Large intestine (tissue), 3 donors: ENCODE results near the gene FCER2. TPM values are rescaled to one million over a fixed set of nuclear protein-coding genes. Genes with fewer than 3 reads are reported as not detected.
"Not testable (repeated sequence)": the region's sequence is repeated elsewhere in the genome, so short reads cannot be mapped to it uniquely, and the experiment has no call there.

Experiments used
- DNase-seq, 2 donors: peaks; one replicate each; pipeline versions ENCODE4 v3.0.0 to v3.0.0-alpha.2; 2013
- H3K27ac ChIP-seq: one replicate; pipeline ENCODE4 v1.5.1; 2013; ENCODE audit warnings: low read length
- H3K27me3 ChIP-seq: 2 replicates; pipeline ENCODE4 v1.6.1; 2013; ENCODE audit warnings: low read length; ENCODE audit not compliant: control insufficient read depth, insufficient read depth
- H3K36me3 ChIP-seq: 2 replicates; pipeline ENCODE4 v1.6.1; 2013; ENCODE audit warnings: low read length; ENCODE audit not compliant: control insufficient read depth, insufficient read depth
- H3K4me1 ChIP-seq: one replicate; pipeline ENCODE4 v1.6.1; 2013; ENCODE audit warnings: low read length; ENCODE audit not compliant: control insufficient read depth, insufficient read depth
- H3K4me3 ChIP-seq: one replicate; pipeline ENCODE4 v1.5.1; 2013; ENCODE audit warnings: low read length
- H3K9me3 ChIP-seq: one replicate; pipeline ENCODE4 v1.6.1; 2013; ENCODE audit warnings: mild to moderate bottlenecking, low read depth, low read length, moderate library complexity; ENCODE audit not compliant: control insufficient read depth
- WGBS: methylation state at CpG from one replicate; pipeline ENCODE4 v1.1.5; 2013; ENCODE audit warnings: low lambda C conversion rate; ENCODE audit not compliant: insufficient coverage; 5-methylcytosine and 5-hydroxymethylcytosine counted together
- polyA plus RNA-seq: library from polyadenylated mRNA; unstranded; fragments of 120-200 nt; gene quantifications from one replicate; pipeline ENCODE4 v1.2.1, GENCODE V29; 2013

The FCER2 gene
- polyA plus RNA-seq, 1 donor = 0.28 TPM

GRCh38 chr19:7646426-7646700 lies 55.6 kb downstream of the FCER2 start:
- no peak overlapping the region for H3K4me3 ChIP-seq
- no CpG with 5 or more reads among the region's 8 CpGs for WGBS
- no peak overlapping the region for H3K27ac ChIP-seq
- peaks cover 22% of the 10 kb centered on the region for H3K36me3 ChIP-seq
- H3K27me3 ChIP-seq = peaks cover 5% of the 10 kb centered on the region
- no peaks in the 10 kb centered on the region for H3K9me3 ChIP-seq
- H3K4me1 ChIP-seq = no peaks in the 10 kb centered on the region
- no peak for DNase-seq

GRCh38 chr19:7645656-7646425 lies 56.1 kb downstream of the FCER2 start:
- no peaks in the 10 kb centered on the region for H3K4me1 ChIP-seq
- 76% methylated on average over 7 of the region's 20 CpGs for WGBS
- peaks cover 23% of the 10 kb centered on the region for H3K36me3 ChIP-seq
- H3K4me3 ChIP-seq = no peak overlapping the region
- no peak for DNase-seq
- H3K9me3 ChIP-seq = no peaks in the 10 kb centered on the region
- H3K27ac ChIP-seq = no peak overlapping the region
- no peaks in the 10 kb centered on the region for H3K27me3 ChIP-seq

- WGBS = no CpG with 5 or more reads among the region's 14 CpGs
- Histone ChIP-seq H3K27me3 (no peaks in the 10 kb centered on the region), H3K27ac (no peak overlapping the region), H3K4me3 (no peak overlapping the region), H3K9me3 (no peaks in the 10 kb centered on the region), H3K36me3 (peaks cover 23% of the 10 kb centered on the region), H3K4me1 (no peaks in the 10 kb centered on the region)
- DNase-seq = no peak
Measured at GRCh38 chr19:7645163-7645562, 56.8 kb downstream of the FCER2 start.

GRCh38 chr19:7644550-7644877 lies 57.4 kb downstream of the FCER2 start:
- no CpG with 5 or more reads among the region's 20 CpGs for WGBS
- no peak overlapping the region for H3K4me3 ChIP-seq
- H3K27me3 ChIP-seq = no peaks in the 10 kb centered on the region
- no peak overlapping the region for H3K27ac ChIP-seq
- H3K4me1 ChIP-seq = no peaks in the 10 kb centered on the region
- no peaks in the 10 kb centered on the region for H3K9me3 ChIP-seq
- peaks cover 25% of the 10 kb centered on the region for H3K36me3 ChIP-seq
- no peak for DNase-seq

- not testable (repeated sequence) for H3K27ac ChIP-seq, H3K9me3 ChIP-seq, H3K4me1 ChIP-seq, H3K4me3 ChIP-seq, H3K27me3 ChIP-seq
- peak in 1 of 2 donors; percentile 35 for DNase-seq
- H3K36me3 ChIP-seq = peaks cover 28% of the 10 kb centered on the region
- no CpG with 5 or more reads among the region's 10 CpGs for WGBS
Measured at GRCh38 chr19:7643629-7644549, 58.0 kb downstream of the FCER2 start.

GRCh38 chr19:7643031-7643415 lies 58.9 kb downstream of the FCER2 start:
- Histone ChIP-seq H3K4me1 (peaks cover 3% of the 10 kb centered on the region), H3K36me3 (peaks cover 32% of the 10 kb centered on the region), H3K27ac (no peak overlapping the region), H3K27me3 (no peaks in the 10 kb centered on the region), H3K9me3 (no peaks in the 10 kb centered on the region), H3K4me3 (no peak overlapping the region)
- WGBS = no CpG with 5 or more reads among the region's 8 CpGs
- no peak for DNase-seq

- H3K9me3 ChIP-seq = no peaks in the 10 kb centered on the region
- H3K36me3 ChIP-seq = peaks cover 32% of the 10 kb centered on the region
- no CpG with 5 or more reads among the region's 27 CpGs for WGBS
Measured at GRCh38 chr19:7642295-7643030, 59.5 kb downstream of the FCER2 start.

GRCh38 chr19:7641290-7642276 lies 60.3 kb downstream of the FCER2 start:
- DNase-seq = no peak
- Histone ChIP-seq H3K27ac (no peak overlapping the region), H3K4me1 (peaks cover 9% of the 10 kb centered on the region), H3K9me3 (no peaks in the 10 kb centered on the region), H3K36me3 (peaks cover 27% of the 10 kb centered on the region), H3K4me3 (no peak overlapping the region), H3K27me3 (no peaks in the 10 kb centered on the region)
- no CpG with 5 or more reads among the region's 43 CpGs for WGBS

More at GRCh38 chr19:7642295-7643030, 59.5 kb downstream of the FCER2 start:
- H3K27ac ChIP-seq = no peak overlapping the region
- peaks cover 6% of the 10 kb centered on the region for H3K4me1 ChIP-seq
- H3K27me3 ChIP-seq = no peaks in the 10 kb centered on the region
- H3K4me3 ChIP-seq = no peak overlapping the region
- DNase-seq = no peak

- peaks cover 9% of the 10 kb centered on the region for H3K4me1 ChIP-seq
- WGBS = 100% methylated on average over 1 of the region's 11 CpGs
- H3K36me3 ChIP-seq = peaks cover 25% of the 10 kb centered on the region
- peaks cover 5% of the 10 kb centered on the region for H3K27me3 ChIP-seq
- H3K27ac ChIP-seq = no peak overlapping the region
- no peaks in the 10 kb centered on the region for H3K9me3 ChIP-seq
- no peak overlapping the region for H3K4me3 ChIP-seq
- no peak for DNase-seq
Measured at GRCh38 chr19:7640803-7641202, 61.1 kb downstream of the FCER2 start.
